Inflammatory macrophage (primary cell): Measurements from ENCODE around the gene JAZF1.

Experiments
- DNase-seq, 2 donors: peaks; one replicate each; pipeline ENCODE4 v3.0.0-alpha.2; 2020 to 2022

The JAZF1 gene

DNA sequence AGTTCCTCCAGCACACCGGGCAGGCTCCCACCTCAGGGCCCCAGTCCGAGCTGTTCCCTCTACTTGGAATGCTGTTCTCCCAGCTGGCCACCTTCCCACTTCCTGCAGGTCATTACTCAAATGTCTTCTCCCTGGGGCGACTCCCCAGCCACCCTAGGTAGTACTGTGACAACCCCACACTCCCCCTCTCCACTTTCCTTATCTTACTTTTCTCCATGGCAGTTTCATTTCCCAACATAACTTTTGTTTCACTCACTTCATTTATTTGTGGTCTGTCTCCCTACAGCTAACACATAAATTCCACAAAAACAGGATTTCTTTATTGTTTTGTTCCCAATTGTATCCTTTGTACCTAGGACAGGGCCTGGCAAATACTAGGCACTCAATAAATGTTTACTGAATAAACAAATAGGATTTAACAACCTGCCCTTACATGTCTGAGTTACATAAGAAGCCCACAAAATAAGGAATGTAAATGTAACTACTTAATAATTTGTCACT lies 76.5 kb downstream of the JAZF1 start:
- DNase-seq: no peak

- DNase-seq: peak; percentile 71 to 87
Measured at GRCh38 chr7:28102797-28103196, 77.8 kb downstream of the JAZF1 start.

- peak; percentile 70 to 73 for DNase-seq
Measured at GRCh38 chr7:28096713-28097112, 83.9 kb downstream of the JAZF1 start.

- peak; percentile 51 to 70 for DNase-seq
Measured at GRCh38 chr7:28095231-28095630, 85.4 kb downstream of the JAZF1 start.

DNA sequence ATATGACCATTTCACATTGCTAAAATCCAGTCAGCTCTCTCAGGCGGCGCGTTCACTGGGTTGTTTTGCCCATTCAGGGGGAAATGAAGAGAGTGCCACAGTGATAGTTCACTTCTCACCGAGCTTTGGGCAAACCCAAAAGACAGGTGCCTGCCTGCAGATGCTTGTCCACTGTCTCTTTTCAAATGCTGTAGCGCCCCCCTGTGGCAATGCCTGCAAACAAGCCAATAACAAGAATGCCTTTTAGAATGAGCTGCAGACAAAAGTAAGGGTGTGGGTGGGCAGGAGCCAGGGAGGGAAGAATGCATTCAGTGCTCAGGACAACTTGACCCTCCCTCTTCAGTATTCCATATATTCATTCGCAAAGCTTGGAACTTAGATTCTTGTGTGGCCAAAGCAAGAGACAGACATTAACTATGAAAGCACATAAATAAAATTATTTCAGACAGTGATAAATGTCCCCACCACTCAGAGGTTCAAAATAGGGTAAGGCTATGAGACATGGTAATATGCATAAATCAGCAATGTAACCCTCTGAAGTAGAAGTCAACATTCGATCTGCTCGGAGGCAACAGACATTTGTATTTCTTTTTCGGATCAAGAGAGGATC lies 86.9 kb downstream of the JAZF1 start:
- peak; percentile 79 to 80 for DNase-seq

DNA sequence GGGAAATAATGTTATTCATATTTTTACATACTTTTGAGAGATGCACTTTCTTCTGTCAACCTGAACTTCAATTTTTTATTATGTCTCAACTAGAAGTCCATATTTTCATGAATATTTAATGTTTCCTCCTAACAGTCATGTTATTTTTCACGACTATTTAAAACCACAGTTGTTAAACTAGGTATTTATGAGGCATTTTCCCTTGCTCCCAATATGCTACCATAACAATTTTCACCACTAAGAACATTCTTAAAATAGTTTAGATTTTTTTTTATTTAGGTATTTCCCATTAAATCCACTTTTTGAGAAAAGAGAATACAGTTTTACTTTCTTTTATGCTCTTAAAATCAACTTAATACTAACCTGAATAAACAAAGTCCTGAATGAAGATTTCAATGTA lies 89.4 kb downstream of the JAZF1 start:
- no peak for DNase-seq

DNA sequence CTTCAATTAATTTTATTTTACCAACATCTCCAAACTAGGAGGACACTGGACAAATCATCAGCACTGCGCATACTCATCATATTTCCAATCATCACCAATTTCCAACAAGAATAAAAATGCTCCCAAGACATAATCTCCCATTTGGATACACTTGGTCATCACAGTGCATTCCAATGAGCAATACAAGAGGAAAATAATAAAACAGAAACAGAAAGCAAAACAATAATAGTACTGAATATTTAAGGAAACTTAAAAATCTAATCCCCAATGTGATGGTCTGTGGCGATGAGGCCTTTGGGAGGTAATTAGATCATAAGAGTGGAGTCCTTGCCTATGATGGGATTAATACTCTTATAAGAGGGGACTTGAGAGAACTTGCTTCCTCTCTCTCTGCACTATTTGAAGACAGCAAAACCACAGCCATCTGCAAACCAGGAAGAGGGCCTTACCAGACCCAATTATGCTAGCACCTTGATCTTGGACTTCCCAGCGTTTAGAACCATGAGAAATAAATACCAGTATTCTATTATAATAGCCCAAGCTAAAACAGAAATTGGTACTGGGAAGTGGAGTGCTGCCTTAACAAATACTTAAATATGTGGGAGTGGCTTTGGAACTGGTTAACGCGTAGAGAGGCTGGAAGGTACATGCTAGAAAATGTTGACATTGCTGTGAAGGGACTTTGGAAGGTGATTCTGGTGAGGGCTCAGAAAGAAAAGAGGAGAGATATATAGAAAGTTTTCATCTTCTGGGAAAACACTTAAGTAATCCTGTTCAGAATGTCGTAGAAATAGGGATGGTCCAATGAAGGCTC lies 91.5 kb downstream of the JAZF1 start:
- DNase-seq: no peak

DNA sequence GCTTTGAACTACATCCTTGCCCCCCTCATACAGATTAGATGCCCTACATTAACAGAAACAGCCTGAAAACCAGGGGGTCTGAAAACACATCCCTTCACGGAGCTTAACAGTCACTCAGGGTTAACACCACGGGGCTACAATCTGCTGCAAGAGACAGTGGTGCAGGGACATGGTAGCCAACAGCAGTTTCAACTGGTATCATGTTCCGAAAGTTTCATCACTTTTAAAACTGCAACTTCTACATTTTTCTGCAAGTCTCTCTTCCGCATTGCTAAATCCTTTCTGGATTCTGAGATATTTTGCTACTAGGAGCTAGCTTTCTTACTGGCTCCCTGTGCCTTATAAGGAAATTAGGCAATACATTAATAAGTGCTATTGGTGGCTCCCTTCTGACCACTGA lies 92.6 kb downstream of the JAZF1 start:
- DNase-seq: peak; percentile 71 to 92

DNA sequence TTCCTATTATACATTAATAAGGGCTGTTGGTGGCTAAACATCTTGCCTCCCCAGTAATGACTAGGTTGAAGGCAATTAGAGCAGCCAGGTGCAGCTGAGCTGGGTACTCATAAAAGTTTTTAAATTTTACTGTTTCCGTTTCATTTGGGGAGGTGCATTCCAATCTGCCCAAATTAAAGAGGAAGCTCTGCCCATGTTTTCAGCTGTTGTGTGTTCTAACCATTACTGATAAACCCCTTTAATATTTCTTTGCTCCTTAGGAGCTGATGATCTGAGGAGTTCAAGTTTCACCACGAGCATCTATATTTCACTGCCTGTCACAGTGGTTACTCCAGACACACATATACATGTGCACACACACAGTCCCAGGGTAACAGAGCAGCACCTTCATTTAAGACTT lies 94.4 kb downstream of the JAZF1 start:
- DNase-seq: no peak

DNA sequence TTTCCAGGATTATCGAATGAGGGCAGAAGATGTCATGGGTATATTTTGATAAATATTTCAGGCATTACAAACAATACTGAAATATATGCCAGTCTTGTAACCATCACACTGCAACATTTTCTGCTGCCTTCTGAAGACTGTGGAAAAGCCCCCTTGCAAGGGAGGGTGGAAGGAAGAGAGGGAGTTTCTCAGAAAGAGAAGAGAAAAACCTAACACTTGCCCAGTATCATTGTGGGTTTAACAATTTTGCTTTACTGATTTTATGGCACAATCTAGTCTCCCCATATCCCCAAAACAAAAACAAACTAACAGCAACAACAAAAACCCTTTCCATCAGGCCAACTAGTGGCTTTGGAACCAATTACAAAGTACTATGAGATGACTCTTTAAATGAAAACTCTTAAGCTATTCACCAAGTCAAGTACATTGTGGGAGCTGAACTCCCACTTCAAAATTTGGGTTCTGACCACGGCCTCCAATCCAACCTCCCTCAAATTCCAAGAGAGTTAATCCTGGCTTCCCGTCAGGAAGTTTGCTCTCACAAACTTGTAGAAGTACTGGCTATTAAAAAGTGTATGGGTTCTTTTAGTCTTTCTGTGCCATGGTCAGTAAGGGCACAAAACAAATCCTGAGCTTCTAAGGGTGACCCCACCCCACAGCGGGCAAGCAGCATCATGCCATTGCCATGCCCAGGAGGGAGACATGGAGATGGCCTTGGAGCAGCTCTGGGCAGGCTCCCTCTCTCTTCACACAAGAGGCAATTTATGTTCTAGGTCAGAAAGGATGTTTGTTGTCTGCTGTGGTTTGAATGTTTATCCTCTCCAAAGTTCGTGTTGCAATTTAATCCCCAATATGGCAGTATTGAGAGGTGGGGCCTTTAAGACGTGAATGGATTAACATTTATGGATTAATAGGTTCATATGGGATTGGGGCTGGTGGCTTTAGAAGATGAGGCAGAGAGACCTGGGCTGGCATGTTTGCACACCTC lies 96.3 kb downstream of the JAZF1 start:
- DNase-seq: no peak

GRCh38 chr7:28083164-28083997 lies 97.2 kb downstream of the JAZF1 start:
- DNase-seq: peak; percentile 85 to 93

DNA sequence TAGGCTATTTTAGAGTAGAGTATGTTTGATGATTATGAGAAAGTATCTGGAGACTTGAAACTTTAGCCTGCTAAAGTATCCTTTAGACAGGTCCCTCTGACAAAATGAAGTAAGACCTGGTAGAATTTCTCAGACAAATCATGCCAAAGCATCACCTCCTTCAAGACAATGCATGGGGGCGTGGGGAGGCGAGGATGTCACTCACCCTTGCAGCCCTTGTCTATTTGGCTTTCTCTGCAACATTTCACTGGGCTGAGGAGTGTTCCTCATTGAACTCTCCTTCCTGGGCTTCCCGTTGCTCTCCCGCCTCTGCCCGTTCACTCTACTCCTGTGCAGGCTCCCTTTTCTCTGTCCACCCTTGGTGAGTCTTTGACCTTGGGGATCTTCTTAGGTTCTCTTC lies 98.5 kb downstream of the JAZF1 start:
- no peak for DNase-seq

DNA sequence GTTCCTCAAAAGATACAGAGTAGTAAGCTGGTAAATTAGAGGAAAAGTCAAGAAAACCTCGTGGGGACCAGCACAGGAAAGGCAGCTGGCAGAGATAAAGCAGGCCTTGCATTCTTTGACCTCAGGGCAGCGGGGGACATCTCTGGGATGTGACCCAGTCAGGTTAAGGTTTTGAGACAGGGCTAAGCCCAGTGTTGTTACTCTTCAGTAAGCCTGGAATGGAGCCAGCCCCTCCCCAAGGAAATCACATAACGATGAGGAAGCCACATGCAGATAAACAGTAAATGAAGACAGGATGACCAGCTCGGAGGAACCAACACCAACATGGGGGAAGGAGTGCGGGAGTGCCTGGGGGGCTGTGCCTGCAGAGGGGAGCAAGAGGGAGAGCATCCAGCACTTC lies 99.6 kb downstream of the JAZF1 start:
- no peak for DNase-seq

- peak; percentile 60 to 70 for DNase-seq
Measured at GRCh38 chr7:28078036-28078901, 102.3 kb downstream of the JAZF1 start.

- no peak for DNase-seq
Measured at GRCh38 chr7:28077616-28078015, 103.0 kb downstream of the JAZF1 start.

DNA sequence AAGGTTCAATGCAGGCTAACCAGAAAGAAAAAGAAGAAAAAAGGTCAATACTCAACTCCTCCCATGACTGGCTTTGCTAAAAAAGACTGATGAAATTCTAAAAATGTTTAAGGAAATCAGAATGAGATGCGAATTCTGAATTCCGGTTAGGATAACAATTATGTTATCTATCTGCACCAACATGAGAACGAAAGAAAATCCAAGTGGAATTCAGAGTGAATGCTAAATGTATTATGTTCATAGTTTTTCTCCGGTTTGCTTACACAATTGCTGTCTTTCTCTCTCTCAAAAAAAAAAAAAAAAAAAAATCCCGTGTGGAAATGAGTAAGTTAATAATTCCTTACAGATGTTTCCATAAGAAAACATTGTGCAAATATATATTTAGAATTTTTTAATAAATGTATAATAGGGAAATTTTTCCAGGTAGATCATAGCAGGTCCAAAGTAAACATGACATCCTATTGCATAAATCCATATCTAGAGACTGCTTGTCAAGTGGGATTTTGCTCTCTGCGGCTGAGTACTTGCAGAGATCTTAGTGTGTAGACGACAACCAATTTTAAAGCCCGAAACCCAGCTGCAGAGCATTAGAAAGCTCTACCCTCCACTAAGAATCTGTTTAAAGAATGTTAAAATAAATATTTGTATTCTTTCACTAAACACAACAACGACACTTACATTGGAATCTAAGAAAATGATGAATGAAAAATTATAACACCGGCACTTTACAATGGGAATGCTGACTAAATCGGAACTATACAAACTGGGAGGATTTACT lies 104.0 kb downstream of the JAZF1 start:
- no peak for DNase-seq

DNA sequence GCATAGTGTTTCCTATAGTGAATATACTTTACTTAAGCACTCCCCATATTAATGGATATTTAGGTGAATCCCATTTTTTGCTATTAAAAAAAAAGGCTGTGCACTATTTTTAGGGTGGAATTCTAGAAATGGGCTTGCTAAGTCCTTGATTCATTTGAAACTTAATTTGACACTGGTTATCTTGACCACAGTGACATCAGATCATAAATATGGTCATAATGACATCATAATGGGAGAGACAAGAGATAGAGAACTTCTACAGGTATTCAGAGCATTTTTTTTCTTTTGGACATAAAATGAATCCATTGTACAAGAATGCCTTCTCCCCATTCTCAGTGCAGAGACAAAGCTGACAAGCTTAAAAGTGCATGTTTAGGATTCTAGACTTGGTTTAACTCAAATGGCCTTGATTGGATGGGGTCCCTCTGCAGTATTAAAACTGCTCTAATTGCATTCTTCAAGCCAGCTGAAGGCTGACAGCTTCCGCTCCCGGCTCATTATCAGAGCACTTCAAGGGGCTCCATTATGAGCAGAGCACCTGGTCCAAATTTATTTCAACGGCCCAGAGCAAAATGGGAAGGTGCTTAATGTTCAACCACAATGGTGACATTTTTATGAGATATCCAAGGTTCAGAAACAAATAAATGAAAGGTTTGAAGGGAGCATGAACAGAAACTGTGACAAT lies 104.8 kb downstream of the JAZF1 start:
- no peak for DNase-seq

- no peak for DNase-seq
Measured at GRCh38 chr7:28072876-28073514, 107.6 kb downstream of the JAZF1 start.

- no peak for DNase-seq
Measured at GRCh38 chr7:28071570-28071969, 109.0 kb downstream of the JAZF1 start.
